Measurements from ENCODE around the gene GFPT2.

DNA sequence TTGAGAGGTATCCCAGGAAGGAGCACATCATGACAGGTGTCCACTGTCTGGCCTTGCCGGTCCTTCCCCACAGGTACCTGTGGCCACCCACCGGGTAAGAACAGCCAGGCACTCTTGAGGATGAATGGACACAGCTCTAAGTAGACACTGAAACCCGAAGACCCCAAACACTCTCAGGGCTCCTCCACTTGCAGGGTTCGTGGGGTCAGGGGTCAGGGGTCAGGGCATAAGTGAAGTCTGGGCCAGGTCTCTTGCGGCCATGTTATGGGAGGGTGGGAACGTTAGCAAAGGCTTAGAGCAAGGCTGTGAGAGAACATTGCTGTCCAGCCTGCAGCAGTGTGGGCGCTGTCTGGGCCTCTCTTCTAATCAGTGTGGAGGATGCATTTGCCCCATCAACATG lies 101.2 kb downstream of the GFPT2 start:
- TF ChIP-seq POLR2AphosphoS5 (IDR thresholded peaks at IDR 0.05; ENCODE audit: borderline replicate concordance, low read depth, low read length): no peak
- TF ChIP-seq EZH2 (IDR thresholded peaks at IDR 0.05): no peak
- TF ChIP-seq FOXP2 (optimal IDR thresholded peaks at IDR 0.05; ENCODE audit: control extremely low read depth, extremely low read length, insufficient read depth): no peak

Data from SK-N-MC (cell line).